KMS-11 (cell line): ENCODE measurements around the gene C22orf31.

Experiments
- H2AFZ ChIP-seq: fragments of 200-600 bp; sonication (generic); 2 replicates; pipeline ENCODE4 v1.6.1; 2016; ENCODE audit warnings: antibody characterized with exemption, mixed run types, low read depth
- H3K27ac ChIP-seq: fragments of 200-600 bp; sonication (generic); 2 replicates; pipeline ENCODE4 v1.6.1; 2016; ENCODE audit warnings: mild to moderate bottlenecking, mixed run types
- H3K27me3 ChIP-seq: fragments of 200-600 bp; sonication (generic); 2 replicates; pipeline ENCODE4 v1.6.1; 2017; ENCODE audit warnings: mild to moderate bottlenecking, low read depth, mixed run types, moderate library complexity; ENCODE audit not compliant: insufficient read depth
- H3K36me3 ChIP-seq: fragments of 200-600 bp; sonication (generic); 2 replicates; pipeline ENCODE4 v1.6.1; 2017; ENCODE audit warnings: mild to moderate bottlenecking, mixed run types; ENCODE audit not compliant: insufficient read depth
- H3K4me1 ChIP-seq: fragments of 200-600 bp; sonication (generic); 2 replicates; pipeline ENCODE4 v1.6.1; 2016; ENCODE audit warnings: mild to moderate bottlenecking, low read depth, mixed run types; ENCODE audit not compliant: poor library complexity, severe bottlenecking
- H3K4me2 ChIP-seq: fragments of 200-600 bp; sonication (generic); 2 replicates; pipeline ENCODE4 v1.7.0; 2016; ENCODE audit warnings: mild to moderate bottlenecking, mixed run types
- H3K4me3 ChIP-seq: fragments of 200-600 bp; sonication (generic); IDR thresholded peaks from 2 replicates; pipeline ENCODE4 v1.6.1; 2017; ENCODE audit warnings: low read depth, low read length, mixed read lengths; ENCODE audit not compliant: insufficient read depth
- H3K79me2 ChIP-seq: fragments of 200-600 bp; sonication (generic); 2 replicates; pipeline ENCODE4 v1.6.1; 2016; ENCODE audit warnings: low read depth, mixed run types; ENCODE audit not compliant: insufficient read depth
- H3K9ac ChIP-seq: fragments of 200-600 bp; sonication (generic); 2 replicates; pipeline ENCODE4 v1.6.1; 2016; ENCODE audit warnings: mild to moderate bottlenecking, mixed run types
- H4K20me1 ChIP-seq: fragments of 200-600 bp; sonication (generic); 2 replicates; pipeline ENCODE4 v1.6.1; 2016; ENCODE audit warnings: mild to moderate bottlenecking, mixed run types; ENCODE audit not compliant: insufficient read depth
- CTCF ChIP-seq: fragments of 200-600 bp; sonication (generic); conservative IDR thresholded peaks from 2 replicates; pipeline ENCODE4 v1.6.1; 2017; ENCODE audit warnings: low read depth, mild to moderate bottlenecking, antibody characterized with exemption, low read length, moderate library complexity, mixed read lengths

C22orf31 gene

DNA sequence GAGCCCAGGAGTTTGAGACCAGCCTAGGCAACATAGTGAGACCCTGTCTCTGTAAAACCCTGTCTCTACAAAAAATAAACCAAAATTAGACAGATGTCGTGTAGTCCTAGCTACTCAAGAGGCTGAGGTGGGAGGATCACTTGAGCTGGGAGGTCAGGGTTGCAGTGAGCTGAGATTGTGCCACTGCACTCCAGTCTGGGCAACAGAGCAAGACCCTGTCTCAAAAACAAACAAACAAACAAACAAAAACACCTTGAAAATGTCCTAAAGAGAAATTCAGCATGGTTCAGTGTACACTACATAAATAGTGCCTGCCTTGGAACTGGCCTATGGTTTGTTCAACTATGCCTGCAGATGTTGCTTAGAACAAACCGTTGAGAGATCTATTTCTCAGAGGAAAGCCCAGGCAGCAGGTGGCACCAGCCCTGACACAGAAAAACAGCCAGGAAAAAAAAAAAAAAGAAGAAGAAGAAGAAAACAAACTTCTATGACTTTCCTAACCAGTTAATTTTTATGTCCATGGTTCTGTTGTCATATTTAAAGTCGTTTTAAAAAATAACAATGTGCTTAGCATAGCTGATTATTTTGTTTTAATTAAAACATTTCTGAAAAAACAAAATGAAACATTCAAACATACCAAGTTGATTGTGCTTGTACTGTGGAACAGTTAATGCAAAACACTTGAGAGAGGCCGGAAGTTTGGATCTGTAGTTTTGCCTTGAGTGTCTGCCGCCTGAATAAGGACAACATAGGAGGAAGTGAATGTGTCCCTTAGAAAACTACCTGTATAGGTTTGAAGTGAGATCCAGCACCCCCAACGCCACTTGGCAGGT, 16.6 kb upstream of the C22orf31 start:
- Histone ChIP-seq H3K4me3 (no peak overlapping the region), H2AFZ (no peak overlapping the region), H3K9ac (no peak overlapping the region), H3K4me1 (no peaks in the 10 kb centered on the region), H3K79me2 (no peaks in the 10 kb centered on the region), H3K36me3 (no peaks in the 10 kb centered on the region), H3K27me3 (no peaks in the 10 kb centered on the region), H4K20me1 (no peaks in the 10 kb centered on the region), H3K4me2 (no peak overlapping the region), H3K27ac (no peak overlapping the region)
- TF ChIP-seq CTCF, result no peak

DNA sequence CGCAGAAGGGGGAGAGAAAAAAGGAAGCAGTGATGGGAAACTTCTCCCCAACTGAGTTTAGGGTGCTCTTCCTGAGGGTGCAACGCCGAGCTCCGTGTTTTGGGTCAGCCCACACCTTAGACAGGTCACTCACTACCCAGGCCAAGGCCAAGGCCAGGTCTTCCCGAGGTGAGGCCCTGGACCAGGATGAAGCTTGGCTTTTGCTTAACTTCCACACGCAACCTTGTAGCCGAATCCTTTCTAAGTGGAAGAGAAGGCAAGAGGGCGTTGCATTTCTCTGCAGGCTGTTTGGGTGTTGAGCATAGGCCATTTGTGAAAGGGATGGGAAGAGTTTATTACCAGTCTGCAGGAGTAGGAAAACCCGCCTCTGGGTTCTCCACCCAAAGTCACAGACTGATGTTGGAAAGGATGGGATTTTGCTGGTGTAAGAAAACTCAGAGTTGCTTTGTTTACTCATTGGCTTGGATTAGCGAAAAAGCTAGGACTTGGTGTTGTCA, 12.7 kb upstream of the C22orf31 start:
- Histone ChIP-seq H2AFZ (no peak overlapping the region), H3K36me3 (no peaks in the 10 kb centered on the region), H3K27ac (no peak overlapping the region), H3K27me3 (no peaks in the 10 kb centered on the region), H3K4me1 (peaks cover 7% of the 10 kb centered on the region), H4K20me1 (no peaks in the 10 kb centered on the region), H3K4me3 (no peak overlapping the region), H3K79me2 (no peaks in the 10 kb centered on the region), H3K4me2 (no peak overlapping the region), H3K9ac (no peak overlapping the region)
- no peak for TF ChIP-seq CTCF

DNA sequence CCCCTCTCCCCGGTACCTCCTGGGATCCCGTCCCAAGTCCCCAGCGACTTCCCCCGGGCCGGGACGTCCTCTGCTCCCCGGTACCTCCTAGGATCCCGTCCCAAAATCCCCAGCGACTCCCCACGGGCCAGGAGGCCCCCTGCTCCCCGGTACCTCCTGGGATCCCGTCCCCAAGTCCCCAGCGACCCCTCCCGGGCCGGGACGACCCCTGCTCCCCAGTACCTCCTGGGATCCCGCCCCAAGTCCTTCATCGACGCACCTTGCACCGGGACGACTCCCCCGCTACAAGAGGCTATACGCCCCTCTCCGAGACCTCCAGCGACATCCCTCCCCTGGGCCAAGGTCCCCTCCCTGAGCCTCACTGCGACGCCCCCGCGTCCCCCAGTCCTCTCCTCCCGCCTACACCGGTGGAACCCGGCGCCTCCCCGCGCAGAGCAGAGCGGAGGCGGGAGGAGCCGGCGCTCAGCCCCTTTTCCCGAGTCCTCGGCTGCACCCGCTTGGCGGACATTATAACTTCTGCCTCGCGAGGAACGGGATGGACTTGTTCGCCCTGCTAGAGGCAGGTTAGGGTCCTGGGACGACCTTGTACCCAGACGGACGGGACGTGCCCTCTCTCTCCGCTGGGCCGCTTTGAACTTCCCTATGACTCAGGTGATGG, 12.1 kb upstream of the C22orf31 start:
- Histone ChIP-seq H4K20me1 (no peaks in the 10 kb centered on the region), H3K36me3 (no peaks in the 10 kb centered on the region), H3K27me3 (no peaks in the 10 kb centered on the region), H3K9ac (no peak overlapping the region; the same call in 1 of the 2 replicates), H2AFZ (peak overlapping the region; percentile 41; the same call in 1 of the 2 replicates), H3K27ac (no peak overlapping the region), H3K4me1 (peaks cover 7% of the 10 kb centered on the region), H3K4me2 (peak overlapping the region; percentile 48; the same call in 1 of the 2 replicates), H3K79me2 (no peaks in the 10 kb centered on the region), H3K4me3 (no peak overlapping the region)
- TF ChIP-seq CTCF, result no peak

- peak within 1 kb of the TSS; percentile 73 for H3K4me2 ChIP-seq
- no peaks in the 10 kb centered on the region for H3K79me2 ChIP-seq
- H2AFZ ChIP-seq, result peak within 1 kb of the TSS; percentile 79; the same call in 1 of the 2 replicates
- peak within 1 kb of the TSS; percentile 27; the same call in 1 of the 2 replicates for H3K9ac ChIP-seq
- TF ChIP-seq CTCF, result no peak
- H3K4me3 ChIP-seq, result no peak within 1 kb of the TSS
- H4K20me1 ChIP-seq, result no peaks in the 10 kb centered on the region
- no peaks in the 10 kb centered on the region for H3K36me3 ChIP-seq
- no peaks in the 10 kb centered on the region for H3K27me3 ChIP-seq
- peaks cover 7% of the 10 kb centered on the region for H3K4me1 ChIP-seq
- H3K27ac ChIP-seq, result no peak within 1 kb of the TSS
Observed at GRCh38 chr22:29072979-29073617, 11.5 kb upstream of the C22orf31 start, which contains the start of gene KREMEN1. Gene KREMEN1 (plus strand): TSS chr22:29073035. CDS start chr22:29073131, 96 bp downstream.
